KBM-7 (cell line): ENCODE data around the gene CDK18.

ENCODE experiments used
- DNase-seq: peaks from one replicate; pipeline ENCODE4 v3.0.0-alpha.2; 2015
- in situ Hi-C: fragments of 300-500 bp; cut with MboI; formaldehyde crosslinking; loops from 2 replicates; pipeline ENCODE4 v1.14.3; 2020; ENCODE audit warnings: low sequenced_read_pairs, low pct_unique_long_range_greater_than_20kb, mixed read lengths

The CDK18 gene

DNA sequence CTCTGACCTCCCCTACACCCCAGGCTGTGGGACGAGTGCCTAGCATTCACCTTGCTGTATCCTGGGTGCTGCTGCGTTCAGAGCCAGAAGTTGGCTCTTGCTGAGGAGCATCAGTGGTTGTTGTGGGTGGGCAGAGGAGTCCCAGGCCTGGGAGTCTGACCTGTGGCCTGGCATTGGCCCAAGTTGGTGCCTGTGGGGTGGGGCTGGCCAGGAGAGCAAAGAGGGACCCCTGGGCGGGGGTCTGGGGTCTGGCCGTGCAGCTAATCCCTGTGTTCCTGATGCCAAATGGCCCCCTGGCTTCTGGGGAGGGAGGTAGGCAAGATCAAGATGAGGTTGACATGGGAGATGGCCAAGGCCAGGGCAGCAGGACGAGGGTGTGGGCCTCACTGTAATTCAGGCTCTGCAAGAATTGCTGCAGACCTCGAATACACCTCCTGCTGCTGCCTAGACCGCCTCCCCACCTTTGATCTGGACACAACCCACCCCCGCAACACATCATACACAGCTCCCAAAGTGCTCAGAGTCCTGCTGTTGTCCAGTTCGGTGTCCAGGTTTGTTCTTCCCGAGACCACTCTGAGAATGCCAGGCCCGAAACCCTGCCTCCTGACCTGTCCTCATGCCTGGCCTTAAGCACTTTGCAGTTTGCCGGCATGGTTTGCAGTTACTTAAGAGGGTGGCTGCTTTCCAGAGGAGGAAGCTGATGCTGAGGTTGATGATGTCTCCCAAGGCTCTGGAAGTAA, 28.7 kb downstream of the CDK18 start:
- in situ Hi-C loops = no loop called here
- DNase-seq = no peak

DNA sequence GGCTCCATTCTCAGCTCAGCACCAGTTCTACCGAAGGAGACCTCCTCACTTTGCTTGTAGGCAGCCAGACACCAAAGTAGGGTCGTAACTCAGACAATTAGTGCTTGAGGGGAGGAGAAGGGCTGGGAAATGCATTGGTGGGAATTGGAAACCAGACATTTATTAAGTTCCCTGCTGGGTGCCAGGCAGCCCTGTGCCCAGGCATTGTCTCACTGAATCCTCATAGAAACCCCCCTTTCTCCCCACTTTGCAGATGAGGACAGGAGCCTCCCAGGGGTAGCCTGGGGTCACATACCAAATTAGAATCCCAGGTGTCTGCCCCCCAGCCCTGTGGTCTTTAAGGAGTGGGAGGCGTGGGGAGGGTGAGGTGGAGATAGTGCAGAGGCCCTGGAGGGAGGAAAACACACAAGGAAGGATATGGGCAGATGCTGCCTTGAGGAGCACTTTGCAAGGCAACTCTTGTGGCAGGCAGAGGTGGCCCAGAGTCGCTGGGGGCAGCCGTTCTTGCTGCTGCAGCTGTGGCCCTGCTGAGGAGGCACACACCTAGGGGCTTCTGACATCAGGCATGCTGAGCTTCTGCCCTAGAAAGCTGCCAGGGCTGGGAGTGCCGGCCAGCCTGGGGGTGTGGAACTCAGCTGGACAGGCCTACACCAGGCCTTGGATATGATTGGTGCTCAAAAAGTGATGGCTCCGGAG, 29.4 kb downstream of the CDK18 start:
- in situ Hi-C loops = no loop called here
- DNase-seq = no peak

DNA sequence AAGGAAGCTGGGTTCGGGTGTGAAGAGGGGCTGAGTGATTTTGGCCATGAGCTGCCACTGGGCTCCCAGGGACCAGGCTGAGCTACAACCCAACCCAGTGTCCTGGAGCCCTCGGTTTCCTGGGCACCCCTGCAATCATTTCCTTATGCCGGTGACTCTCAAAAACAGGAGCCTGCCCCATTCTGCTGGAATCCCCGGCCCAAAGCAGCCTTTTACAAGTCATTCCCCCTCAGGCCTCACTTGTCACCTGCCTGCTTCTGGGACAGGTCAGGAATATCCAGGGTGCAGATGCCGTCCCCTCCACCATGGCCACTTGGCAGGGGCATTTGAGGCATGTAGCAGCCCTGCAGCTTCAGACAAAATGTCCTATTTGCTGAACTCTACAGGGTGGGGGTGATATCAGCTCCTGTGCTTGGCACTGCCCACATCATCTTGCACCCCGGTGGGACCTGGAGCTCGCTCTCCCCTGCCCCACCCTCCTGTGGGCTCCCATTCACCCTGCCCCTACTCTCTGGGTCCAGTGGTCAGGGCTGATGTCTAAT, 30.0 kb downstream of the CDK18 start:
- no peak for DNase-seq
- in situ Hi-C loops = no loop called here

DNA sequence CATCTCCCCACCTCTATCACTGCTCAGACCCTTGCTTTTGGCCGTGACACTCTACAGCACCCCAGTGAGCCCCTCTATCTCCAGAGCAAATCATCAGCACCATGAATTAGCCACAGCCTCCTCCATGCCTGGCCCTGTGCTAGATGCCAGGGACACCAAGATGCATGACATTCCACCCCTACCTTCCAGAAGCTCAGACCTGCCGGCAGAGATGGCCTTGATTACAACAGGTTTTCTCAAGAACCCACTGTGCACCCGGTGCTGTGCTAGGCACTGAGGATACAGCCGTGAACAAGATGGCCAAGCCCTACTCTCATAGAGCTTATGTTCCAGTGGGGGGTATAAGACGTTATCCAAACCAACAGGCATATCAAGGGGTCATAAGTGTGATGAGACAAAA, 30.6 kb downstream of the CDK18 start:
- DNase-seq = no peak

DNA sequence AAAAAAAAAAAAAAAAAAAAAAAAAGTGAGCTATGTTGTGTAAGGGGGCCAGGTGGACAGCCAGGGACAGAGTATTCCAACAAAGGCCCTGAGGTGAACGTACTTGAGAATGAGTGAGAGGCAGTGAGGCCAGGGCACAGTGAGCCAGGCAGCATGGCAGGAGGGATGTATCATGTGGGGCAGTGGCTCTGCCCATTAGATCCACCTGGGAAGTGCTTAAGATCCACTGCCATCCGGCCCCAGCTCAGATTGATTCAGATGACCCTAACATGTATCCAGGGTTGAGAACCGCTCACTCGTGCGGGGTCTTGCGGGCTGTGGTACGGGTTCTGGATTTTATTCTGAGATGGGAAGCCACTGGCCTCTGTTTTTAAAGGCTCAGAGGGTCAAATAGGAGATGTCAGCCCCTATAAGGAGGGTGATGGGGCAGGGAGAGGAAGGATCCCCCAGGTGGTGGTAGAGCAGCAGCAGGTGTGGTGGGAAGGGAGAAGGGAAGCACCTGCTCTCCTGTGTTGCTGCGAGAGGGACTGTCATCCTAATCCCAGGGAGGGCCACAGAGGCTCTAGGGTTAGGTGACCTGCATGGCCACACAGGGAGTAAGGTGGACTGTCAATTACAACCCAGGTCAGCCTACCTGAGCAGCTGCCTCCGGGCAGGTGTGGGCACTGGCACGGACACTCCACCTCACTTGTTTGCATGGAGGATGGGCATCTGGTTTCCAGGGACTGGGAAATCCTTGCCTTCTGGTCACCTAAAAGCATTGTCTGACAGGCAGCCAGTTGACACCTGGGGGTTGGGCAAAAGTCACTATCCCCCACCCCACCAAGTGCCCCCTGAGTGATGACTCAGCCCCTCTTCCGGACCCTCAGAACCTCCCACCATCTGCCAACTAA, 31.6 kb downstream of the CDK18 start:
- DNase-seq = no peak
- in situ Hi-C loops = no loop called here

More for the DNA sequence above, 30.6 kb downstream of the CDK18 start:
- in situ Hi-C loops = no loop called here

DNA sequence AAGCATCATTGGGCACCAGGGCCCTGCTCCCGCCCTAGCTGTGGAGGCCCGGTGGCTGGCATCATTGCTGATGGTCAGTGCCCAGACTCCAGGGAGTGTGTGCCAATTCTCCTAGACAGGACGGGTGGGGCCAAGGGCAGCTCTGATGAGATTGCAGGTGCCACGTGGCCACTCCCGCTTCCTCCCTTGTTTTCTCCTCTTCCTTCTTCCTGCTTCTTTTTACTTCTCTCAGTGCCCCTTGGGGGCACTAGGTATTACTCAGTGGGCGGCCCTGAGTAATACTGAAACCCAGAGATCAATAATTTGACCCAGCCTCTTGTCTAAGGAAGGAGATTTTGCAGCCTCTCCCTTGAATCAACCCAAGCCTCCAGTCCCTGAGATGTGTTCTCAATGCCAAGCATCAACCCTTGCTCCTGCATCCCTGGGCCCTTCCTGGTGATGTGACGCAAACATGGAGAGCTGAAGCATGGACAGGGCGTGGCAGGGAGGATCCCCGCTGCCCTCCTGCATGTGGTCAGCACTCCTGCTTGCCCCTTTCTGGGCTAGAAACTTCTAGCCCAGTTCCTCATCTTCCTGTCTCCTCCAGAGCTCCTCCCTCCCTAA, 32.4 kb downstream of the CDK18 start:
- DNase-seq = no peak
- in situ Hi-C loops = no loop called here

DNA sequence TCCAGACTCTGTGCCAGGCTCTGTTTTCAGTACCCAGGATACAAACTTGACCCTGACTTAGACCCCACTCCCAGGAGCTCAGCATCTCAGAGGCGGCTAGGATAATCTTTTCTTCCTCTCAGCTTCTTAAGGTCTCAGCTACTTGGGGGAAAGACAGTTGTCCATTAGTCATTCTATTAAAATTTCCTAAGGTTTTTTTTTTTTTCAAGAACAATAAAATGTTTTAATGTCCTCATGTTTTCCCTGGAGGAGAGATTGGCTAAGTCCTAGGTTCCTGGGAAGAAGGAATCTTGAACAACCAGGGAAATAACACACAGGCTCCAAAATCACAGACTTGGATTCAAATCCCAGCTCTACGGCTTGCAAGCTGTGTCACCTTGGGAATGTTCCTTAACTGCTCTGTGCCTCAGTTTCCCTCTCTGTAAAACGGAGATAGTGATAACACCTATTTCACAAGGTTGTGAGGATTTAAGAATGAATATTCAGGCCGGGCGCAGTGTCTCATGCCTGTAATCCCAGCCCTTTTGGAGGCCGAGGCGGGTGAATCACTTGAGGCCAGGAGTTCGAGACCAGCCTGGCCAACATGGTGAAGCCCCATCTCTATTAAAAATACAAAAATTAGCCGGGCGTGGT, 33.0 kb downstream of the CDK18 start:
- in situ Hi-C loops = no loop called here
- DNase-seq = no peak

DNA sequence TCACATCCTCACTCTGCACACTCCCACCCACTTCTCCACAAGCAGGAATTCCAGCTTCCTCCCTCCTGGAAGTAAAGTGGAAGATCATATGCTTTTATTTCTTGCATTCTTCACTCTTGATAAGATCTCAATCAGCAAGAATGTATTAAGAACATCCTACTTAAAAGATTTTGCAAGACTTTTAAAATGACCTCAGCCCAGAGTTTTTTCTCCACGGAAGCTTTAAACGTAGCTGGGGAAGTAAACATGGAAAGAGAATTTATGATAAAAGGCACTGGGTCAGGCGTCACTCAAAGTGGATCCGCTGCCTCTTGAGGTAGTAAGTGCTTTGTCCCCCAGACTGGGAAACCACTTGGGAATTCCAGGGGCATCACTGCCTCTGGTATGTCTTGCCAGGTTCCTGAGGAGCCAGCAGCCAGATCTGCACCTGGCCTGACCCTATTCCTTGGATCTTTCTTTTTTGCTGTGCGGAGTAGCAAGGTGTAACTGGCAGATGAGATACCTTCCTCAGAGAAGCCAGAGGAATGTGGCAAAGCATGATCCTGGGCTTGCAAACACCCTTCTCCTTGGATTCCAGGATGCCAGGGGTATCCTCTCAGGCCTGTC, 33.9 kb downstream of the CDK18 start:
- in situ Hi-C loops = no loop called here
- DNase-seq = no peak

DNA sequence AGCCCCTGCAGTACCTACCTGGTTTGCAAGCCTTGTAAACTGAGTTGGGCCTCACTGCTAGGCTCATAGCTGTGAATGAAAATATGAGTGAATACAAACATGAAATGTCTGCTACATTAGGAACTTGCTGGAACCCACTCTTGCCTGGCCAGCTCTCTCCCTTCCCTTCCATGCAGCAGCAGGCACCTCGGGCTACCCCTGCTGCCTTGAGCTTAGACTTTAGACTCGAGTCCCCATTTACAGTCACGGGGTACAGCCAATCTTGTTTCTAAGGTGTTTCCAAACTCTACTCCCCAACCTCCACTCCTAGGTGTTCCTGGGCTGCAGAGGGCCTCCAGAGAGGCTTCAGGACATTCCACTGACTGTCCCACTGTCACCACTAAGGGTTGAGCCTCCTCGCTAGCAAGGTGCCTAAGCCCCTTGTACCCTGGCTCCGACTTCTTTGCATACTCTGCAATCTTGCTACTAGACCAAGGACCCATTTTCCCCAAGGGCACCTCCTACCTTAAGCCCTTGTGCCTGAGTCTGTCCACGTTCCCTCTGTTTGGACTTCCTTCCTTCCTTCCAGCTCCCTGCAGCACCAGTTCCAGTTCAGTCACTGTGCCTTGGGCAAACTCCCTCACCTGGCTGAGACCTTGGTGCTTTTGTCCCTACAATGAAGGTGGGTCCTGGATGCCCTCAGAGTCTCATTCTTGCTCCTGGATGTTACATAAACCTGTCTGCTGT, 36.9 kb downstream of the CDK18 start:
- in situ Hi-C loops = no loop called here

DNA sequence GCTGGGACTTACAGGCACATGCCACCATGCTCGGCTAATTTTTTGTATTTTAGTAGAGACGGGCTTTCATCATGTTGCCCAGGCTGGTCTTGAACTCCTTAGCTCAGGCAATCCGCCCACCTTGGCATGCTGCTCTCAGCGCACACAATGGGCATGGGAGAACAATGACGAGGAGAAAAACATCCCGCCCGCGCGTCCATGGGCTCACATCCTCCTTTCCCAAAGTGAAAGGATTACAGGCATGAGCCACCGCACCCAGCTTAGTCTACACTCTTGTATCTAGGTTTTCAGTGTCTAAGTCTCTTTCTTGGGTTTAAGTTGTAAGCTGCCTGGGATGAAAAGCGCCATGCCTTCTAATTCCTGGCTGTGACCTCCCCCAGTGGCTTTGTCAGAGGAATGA, 37.9 kb downstream of the CDK18 start:
- no peak for DNase-seq

More for the DNA sequence above, 36.9 kb downstream of the CDK18 start:
- DNase-seq = no peak

DNA sequence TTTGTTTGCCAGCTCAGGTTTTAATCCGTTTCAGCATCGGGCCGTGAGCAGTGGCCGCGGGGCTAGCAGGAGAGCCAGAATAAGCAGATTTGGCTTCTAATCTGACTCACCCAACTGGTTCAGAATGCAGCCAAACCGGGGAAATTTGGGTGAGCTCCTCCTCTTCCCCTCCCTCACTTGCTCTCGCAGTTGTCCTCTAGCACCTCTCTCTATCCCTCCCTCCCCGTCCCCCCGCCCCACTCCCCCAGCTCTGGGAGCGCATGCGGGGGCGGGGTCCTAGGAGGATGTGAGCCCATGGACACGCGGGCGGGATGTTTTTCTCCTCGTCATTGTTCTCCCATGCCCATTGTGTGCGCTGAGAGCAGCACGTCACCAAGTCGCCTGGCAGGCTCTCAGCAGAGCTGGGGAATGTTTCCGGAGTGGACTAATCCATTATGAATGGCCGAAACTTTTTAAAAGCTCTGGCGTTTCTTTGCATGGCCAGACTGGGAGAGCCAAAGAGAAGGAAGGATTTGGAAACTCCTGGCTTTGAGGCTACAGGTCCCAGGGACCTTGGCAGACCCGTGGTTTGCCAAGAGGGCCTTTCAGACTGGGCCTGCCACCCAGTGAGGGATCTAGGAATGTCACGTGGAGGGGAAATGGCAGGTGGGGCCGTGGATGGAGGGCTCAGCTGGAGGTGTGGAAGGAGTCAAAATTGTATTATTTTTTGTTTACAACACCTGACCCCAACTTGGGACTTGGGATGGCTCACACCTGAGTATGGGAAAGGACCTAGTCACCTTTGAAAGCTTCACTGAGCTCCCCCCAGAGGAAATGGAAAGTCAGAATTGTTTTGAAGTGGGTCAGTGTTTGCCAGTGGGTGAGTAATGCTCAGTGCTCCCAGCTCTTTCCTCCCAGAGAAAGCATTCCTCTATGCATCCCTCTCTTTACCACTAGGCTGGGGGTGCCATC, 39.2 kb downstream of the CDK18 start:
- peak; percentile 51 for DNase-seq

More for the DNA sequence above, 37.9 kb downstream of the CDK18 start:
- in situ Hi-C loops = no loop called here

DNA sequence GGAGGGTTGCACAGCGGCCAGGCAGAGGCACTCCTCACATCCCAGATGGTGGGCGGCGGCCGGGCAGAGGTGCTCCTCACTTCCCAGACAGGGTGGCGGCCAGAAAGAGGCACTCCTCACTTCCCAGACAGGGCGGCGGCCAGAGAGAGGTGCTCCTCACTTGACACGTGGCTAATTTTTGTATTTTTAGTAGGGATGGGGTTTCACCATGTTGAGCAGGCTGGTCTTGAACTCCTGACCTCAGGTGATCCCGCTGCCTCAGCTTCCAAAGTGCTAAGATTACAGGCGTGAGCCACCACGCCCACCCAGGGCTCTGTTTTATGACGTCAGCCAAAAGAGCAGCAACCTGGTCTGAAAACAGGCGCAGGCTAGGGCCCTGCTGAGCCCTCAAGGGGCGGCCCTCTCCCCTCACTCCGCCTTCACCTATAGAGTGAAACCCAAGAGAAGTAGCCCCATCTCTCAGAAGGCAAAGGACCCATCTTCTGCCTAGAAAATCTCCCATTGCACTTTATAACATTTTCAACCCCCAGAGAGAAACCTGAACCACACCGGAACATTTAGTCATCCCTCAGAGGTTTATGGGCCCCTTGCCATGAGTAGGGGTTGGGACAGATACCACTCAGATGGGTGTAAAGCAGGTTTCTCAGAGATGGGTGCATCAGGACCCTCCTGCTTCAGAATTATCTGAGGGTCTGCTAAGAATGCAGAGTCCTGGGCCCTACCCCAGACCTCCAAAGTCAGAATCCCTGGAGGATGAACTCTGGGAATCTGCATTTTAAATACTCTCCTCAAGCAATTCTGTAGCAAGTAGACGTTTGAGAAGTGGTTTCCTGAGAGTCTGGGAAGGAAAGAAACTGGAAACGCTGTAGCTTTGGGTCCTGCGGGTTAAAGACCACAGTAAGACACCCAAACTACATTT, 40.8 kb downstream of the CDK18 start:
- no peak for DNase-seq
- in situ Hi-C loops = no loop called here

More for the DNA sequence above, 39.2 kb downstream of the CDK18 start:
- in situ Hi-C loops = no loop called here

DNA sequence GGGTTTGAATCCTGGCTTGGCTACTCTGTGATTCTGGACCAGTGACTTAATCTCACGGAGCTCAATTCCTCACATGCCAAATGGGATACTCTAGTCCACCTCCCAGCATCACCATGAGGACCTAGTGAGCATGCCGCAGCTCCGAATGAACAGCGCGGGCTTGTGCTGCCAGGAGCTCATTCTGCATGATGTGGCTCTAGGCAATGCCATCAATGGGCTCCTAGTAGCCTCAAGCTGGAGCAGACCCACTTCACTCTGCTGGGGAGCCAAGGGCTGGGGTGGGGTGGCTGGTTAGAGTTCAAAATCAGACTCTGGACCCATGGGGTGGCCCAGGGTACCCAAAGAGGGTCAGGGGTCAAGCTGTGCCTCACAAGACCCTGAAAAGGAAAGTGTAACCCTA, 41.5 kb downstream of the CDK18 start:
- in situ Hi-C loops = no loop called here
- no peak for DNase-seq

DNA sequence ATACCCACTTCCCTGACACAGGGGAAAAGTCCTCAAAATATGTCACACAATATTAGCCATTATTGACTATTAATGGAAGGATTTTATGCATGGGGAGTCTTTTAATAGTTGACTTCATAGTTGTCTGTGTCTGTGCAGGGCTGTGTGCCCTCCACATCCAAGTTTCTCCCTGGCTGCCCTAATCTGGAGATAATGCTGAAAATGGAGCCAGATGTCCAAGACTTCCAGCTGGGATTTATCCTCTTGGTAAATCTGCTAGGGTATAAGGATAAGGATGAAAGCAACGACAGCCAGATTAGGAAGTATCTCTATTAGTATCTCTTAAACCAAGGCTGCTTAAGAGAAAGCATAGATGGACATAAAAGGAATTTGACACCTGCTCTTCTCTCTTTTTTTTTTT, 42.1 kb downstream of the CDK18 start:
- in situ Hi-C loops = no loop called here
- DNase-seq = no peak

DNA sequence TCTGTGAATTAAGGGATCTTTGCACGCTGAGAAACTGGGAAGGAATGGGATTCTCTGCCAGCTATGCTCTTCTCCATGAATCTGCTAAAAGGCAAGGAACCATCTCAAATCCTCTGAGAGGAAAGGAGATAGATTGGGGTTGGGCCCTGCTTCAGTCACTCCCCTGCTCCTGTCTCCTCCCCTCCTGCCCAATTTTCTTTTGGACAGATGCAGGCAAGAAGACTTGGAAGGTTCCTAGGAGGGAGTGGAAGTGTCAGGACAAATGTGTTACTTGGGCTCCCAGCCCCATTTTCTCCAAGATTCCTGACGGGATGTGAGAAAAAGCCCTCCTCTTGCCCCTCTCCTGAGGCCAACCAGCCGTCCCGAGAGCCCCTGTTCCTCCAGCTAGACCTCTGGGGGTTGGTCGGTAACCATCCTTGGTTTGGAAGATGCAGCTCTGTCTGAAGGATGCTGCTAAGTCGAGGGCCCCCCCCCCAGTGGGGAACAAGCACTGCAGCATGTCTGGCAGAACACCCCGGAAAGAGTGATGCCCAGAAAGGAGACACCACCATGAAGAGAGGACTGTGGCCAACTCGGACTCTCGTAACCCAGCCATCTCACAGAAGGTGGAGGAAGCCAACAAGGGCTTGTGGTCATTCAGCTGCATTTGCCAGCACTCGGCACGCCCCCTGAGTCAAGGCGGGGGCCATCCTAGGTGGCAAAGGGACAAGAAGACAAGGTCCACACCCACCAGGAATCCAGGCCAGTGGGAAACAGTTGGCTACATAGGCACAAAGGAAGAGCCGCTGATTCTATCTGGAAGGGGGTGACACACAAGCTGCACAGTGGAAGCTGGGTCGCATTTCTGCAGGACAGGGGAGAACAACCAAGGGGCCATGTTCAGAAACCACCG, 43.7 kb downstream of the CDK18 start:
- in situ Hi-C loops = no loop called here

More for the DNA sequence above, 43.7 kb downstream of the CDK18 start:
- no peak for DNase-seq
